Left forelimb (tissue), 1 donor: ENCODE data around the gene PNPLA7.
"Not testable (repeated sequence)": the region's sequence is repeated elsewhere in the genome, so short reads cannot be mapped to it uniquely, and the experiment has no call there.

Source experiments
- DNase-seq: peaks from one replicate; pipeline ENCODE4 v3.0.0-alpha.2; 2018; ENCODE audit warnings: low spot score

The PNPLA7 gene

DNA sequence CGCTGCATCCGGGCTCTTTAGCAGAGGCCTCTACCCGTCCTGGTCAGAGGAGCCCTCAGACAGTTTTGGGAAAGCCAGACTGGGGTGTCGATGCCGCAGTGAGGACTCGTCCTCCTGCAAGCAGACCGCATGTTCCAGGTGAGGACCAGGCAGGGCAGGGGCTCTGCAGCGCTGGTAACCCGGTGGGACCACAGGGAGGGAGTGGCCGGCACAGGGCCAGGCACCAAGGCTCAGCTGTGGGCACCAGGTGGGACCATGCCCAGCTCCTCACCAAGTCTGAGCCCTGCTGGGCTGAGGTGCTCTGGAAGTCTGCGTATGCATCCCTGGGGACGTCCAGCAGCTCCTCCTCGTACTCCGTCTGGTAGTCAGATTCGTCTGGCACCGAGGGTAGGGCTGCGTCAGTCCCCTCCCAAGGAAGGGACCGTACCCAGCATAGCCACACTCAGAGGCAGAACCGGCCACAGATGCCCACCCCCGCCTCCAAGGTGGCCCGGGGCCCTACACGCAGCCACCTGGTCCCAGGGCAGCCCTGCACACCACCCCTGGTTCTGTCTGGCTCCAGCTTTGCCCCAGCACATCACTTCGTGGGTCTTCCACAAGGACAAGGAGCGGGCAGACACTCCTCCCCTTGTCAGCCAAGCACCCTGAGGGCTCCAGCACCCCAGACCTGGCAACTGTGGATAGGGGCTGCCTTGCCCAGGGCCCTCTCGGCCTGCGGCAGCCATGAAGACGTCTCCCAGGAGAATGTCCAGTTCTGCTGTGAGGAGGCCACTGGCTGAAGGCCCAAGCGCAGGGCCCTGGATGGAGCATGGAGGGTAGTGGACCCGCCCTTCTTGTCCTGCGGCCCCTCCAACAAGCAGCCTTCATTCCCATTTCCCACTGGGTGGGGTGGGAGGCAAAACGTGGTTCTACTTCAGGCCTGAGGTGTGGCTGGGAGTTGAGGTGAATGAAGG is 89.6 kb downstream of the PNPLA7 start:
- no peak for DNase-seq

DNA sequence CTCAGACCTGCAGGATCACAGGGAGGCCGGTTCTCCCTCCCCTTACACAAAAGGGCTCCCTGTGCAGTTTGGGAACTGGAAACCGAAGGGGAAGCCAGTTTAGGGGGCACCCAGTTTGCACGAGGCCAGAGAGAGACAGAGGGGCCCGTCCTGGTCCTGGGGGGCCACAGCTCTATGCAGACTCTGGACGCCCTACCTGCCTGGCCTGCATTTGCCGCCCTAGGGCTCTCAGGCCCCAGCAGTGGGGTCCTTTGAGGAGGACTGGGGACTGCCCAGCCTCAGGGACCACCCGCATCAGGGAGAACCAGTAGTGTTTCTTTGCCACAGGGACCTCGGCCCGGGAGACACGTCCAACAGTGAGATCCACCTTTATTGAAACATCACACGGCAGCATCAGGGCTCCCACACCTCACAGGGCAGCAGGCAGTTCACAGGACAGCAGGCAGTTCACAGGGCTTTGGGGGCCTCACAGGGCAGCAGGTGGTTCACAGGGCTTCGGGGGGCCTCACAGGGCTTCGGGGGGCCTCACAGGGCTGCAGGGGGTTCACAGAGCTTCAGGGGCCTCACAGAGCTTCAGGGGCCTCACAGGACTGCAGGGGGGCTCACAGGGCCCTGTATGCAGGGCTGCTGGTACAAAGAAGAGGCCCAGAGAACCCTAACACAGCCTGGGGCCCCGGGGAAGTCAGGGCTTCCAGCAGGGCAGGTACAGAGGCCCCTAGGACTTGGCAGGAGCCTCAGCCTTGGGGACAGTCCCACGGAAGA is 90.4 kb downstream of the PNPLA7 start:
- no peak for DNase-seq

DNA sequence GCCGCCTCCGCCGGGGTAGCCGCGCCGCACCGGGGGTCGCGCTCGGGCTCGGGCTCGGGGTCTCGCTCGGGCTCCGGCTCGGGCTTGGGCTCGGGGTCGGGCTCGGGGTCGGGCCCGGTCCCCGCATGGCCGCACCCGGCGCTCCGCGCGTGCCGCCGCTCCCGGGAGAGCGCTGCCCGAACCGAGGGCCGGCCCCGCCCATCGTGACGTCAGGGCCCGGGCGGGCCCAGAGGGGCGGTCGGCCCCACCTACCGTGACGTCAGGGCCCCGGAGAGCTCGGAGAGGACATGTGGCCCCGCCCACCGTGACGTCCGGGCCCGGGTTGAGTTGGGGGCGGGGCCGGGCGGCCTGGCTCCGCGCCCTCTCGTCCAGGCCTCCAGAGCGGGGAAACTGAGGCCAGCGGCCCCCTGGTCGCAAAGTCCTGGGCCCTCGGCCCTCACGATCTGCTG is 91.0 kb downstream of the PNPLA7 start, which contains the start of gene NSMF:
Gene NSMF, minus strand, starts transcription at position 183 of the 449 bp plus-strand sequence. CDS start 232 bp downstream, outside the sequence.
- DNase-seq, result peak; percentile 96

DNA sequence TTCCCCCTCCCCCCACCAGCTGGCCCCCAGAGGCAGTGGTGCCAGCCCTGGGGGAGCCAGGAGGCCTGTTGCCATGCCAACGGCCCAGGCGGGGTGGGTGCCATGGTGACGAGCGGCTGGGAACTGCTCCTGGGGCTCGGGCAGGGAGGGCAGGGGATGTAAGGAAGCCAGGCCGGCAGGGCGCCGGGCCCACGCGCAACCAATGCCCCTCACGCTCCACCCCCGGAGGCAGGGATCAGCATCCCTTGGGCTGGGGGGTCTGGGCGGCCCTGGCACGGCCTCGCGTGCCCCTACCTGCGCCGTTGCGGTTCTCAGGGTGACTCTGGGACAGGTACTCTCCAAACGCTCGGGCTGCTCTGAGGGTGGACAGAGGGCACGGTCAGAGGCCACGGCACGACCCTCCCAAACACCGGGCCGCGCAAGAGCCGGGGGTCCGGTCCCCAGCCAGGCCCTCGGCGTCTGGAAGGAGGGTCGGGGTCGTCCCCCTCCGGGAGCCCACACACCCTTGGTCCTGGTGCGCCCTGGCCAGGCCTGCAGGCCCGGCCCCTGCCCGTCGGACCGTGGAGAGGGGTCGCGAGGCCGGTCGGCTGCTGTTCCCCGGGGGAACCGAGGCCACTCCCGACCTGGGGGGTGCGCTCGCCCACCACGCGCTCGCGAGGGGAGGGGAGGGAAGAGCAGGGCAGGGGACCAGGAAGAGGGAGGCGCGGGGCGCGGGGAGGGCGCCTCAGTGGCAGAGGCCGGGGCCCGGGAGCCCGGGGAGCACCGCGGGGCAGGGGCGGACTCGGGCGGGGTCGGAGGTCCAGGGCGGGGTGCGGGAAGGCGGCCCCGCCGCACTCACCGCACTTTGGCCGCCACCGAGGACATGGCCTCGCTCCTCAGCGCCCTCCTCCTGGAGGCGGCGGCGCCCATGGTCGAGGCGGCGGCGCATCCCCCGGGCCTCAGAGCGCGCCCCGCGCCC is 91.7 kb downstream of the PNPLA7 start:
- no peak for DNase-seq

DNA sequence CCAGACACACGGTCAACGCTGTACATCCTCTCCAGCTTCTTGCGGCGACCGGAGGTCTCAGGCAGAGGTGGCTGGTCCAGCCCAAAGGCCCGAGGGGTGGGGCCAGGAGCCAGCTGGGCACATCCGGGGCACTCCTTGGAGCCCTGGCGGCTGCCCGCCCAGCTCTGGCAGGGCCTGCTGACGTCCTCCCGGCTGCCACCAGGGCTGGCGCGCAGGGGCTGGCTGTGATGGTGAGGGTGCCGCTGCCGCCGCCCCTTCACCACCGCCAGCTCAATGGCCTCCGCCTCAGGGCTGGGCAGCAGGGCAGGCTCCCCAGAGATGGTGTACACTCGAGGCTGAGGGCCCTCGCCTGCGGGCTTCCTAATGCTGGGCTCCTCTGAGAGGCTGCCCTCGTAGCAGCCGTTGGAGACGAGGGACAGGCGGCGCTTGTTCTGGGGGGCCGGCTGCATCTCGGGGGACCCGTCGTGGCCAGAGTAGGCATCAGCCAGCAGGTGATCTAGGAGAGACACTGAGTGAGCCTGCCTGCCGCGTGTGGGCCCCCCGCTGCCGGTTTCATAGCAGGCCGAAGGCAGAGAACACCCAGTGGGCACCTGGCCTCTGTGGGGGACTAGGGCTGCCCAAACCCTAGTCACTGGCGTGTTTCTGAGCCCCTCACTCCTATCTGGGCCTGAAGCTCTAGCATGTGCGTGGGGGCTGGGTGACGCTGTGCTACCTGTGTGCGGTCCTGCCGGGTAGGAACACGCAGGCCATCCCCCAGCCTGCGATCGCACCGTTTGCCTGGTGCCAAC is 92.6 kb downstream of the PNPLA7 start:
- DNase-seq, result no peak

DNA sequence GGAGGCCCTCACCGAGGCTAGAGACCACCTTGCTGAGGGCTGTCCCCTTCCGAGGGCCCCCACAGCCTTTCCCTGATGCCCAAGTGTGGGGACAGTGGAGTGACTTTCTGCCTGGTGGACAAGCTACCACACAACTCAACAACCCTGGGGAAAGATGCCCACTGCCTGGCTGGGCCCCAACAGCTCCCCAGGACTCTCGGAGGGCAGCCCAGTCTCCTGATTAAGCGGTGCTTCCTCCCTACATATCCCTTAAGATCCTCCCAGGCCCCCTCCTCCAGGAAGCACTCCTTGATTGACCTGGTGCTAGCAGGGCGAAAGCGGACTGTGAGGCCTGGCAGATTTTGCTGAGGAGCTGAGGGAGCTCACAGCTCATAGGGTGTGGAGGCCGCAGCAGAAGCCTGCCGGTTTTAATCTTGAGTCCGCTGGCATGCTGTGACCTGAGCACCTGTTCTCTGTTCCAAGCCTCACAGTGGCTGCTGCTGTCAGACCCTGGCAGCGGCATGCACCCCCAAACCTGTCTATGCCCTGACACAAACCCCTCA is 93.3 kb downstream of the PNPLA7 start:
- DNase-seq, result no peak

DNA sequence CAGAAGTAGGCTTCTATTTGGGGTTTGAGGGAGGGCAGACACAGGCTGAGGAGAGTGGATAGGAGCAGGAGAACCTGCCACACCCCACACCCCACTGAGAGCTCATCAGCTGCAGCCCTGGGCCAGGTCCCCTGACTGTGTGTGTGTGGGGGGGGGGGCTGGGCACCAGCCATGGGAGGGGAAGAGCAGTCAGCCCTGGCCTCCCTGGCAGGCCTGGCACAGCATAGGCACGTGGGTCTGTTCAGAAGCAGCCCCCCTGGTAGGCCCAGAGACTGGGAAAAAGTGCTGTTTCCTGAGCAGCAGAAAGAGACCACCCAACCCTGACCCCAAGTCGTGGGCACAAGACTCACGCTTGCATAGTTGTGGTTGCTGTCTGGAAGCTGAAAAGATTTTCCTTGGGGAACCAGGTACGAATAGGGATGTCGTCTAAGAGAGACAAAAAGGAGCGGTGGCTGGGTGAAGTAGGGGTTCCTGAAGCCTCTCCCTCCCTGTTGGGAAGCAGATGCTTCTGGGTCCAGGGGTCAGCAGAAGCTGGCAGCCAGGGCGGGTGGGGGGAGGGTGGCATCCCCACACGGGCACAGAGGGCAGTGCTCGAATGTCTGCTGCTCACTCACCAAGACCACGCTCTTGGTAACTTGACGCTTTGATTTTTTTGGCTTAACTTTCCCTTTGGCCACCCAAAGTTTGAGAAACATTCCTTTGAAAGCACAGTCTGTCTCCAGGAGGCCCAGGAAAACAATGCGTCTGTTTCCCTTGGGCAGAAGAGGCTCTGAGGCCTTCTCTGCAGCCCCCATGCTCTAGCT is 93.9 kb downstream of the PNPLA7 start:
- no peak for DNase-seq

DNA sequence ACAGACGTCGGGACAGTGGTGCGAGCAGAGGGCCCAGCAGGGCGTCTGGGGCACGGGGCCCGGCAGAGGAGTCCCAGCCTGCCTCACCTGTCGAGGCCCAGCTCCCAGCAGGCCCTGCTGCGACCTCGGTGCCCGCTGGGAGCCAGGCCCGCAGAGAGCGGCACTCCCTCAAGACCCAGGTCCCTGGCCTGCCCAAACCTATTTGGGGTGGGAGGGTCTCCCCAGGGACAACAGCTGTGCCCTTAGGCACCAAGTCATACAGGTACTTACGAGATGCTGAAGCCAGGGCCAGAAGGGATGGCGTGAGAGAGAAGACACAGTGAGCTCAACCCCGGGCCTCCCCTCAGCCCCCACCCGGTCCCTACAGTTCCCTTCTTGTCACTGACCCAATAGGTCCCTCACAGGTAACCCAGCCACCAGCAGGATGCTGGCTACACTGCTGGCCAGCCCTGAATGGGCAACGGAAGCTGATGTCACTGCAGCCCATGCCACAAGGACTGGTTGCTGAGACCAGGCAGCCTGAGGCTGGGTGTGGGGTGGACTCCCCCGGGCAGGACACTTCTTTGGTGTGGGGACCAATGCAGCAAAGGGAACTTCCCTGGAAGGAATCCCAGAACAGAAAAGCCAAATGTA is 94.7 kb downstream of the PNPLA7 start:
- no peak for DNase-seq

DNA sequence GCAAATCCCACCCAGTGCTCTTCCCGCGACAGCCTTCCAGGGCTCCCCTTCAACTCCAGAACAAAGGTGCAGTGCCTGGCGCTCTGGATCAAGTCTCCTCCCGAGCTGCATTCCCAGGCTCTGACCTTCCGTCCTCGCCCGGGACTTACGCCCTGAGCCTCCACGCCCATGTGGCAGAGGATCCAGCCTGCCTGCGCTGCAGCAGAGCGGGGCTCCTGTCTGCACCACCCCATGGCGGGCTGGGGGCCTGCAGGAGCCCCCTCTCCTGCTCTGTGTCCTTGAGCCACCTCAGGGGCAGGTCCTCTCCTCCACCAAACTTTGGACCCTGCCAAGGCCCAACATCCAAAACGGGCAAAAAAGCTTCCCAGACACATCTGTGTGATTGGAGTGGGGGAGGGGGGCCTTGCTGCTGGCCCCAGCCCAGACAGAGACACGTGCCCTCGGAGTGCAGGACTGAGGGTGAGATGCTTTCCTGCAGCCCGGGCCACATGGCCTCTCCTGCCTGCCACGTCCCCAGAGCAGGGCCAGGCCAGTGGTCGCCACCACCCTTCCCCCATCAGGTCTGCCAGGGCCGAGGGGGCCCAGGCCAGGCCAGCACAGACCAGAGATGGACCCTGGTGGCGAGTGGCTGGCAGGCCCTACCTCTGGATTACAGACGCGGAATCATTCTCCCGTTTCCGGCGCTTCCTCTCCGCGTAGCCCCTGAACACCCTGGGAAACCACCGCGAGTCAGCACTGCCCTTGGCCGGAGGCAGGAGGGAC is 95.4 kb downstream of the PNPLA7 start:
- no peak for DNase-seq

DNA sequence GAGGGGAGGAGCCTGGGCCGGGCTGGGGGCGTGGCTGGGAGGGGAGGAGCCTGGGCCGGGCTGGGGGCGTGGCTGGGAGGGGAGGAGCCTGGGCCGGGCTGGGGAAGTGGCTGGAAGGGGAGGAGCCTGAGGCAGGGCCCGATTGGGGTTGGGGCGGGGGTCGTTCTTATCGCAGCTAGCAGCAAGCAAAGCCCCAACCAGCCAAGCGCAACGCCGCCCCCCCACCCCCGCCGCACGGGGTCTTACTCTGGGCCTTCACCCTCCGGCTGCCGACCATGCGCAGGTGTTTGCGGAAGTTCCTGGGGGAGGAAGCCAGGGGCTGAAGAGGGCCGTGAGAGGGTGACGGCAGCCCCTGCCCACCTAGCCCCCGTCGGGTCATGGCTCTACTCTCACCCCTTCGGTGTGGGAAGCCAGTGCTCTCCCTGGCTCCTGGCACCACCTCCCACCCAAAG is 96.0 kb downstream of the PNPLA7 start:
- no peak for DNase-seq

DNA sequence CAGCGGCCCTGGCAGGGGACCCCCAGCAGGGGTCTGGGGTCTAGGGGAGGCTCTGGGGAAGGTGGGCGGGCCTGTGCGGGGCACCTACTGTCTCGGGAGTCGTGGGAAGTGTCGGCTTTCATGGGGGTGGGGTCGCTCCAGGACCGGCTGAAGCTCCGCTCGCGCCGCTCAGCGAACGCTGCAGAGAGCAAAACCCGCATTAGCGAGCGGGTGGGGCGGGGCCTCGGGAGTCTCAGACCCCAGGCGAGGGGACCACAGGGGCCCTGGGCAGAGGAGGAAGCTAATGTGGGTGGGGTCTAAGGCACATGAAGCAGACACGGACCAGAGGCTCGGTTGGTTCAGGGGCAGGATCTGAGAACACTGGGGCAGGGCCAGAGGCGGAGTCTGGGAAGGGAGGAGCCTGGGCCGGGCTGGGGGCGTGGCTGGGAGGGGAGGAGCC is 96.5 kb downstream of the PNPLA7 start:
- no peak for DNase-seq

DNA sequence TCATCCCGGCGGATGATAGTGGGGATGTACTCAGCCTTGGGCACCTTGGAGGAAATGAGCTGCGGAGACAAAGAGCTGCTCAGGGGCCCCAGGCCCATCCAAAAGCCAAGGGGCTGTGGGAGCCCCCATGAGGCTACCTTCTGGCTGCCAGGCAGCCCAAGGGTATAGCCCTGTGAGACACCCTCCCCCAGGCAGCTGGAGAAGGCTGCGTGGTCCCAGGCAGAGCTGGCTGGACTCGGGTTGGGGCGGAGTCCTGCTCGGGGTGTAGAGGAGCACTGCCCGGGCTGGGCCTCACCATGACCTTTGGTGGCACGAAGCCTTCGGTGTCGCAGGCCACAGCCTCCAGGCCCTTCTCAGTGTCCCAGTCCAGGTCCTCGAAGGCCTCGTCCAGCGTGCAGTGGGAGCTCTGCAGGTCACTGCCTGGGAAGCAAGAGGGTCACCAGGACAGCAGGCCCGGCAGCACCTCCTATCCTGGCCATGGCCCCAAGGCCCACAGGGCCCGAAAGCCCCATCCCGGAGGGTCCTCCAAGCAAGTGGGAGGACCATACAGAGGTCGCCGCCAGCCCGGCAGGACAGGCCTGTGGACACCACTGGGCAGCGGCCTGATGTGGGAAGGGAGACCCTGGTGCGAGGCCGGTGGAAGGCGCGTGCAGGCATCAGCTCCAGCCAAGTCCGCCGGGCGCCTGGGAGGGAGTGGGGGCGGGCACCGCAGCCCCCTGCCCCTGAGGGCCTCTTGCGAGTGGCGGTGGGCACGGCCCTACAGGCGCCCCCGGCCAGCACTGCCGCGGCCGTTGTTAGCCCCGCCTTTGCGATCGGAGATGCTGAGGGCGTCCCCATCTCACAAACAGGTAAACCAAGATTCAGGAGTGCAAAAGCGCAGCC is 97.2 kb downstream of the PNPLA7 start:
- no peak for DNase-seq

DNA sequence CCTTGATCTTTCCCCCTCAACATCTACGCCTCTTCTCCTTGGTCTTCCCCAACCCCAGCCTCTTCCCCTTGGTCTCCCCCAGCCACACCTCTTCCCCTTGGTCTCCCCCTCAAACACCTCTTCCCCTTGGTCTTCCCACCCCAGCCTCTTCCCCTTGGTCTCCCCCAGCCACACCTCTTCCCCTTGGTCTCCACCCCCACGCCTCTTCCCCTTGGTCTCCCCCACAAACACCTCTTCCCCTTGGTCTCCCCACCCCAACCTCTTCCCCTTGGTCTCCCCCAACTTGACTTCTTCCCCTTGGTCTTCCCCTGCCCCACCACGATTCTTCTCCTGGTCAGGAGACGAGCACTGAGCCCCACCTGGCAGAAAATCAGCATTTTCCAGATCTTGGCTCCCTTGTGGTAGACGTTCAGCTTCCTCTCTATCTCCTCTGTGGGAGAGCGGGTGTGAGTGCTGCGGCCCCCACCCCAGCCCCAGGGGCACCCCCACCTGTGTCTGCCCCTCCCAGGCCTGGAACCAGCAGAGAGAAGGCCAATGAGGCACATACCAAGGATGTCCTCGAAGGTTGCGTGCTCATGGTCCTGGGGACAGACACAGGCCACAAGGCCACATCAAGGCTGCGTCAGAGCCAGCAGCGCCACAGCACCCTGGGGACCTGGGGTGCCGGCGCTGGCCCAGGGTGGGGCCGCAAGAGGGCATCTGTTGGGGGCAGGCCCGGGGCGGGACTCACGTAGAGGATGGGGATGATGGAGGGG is 98.0 kb downstream of the PNPLA7 start:
- no peak for DNase-seq

DNA sequence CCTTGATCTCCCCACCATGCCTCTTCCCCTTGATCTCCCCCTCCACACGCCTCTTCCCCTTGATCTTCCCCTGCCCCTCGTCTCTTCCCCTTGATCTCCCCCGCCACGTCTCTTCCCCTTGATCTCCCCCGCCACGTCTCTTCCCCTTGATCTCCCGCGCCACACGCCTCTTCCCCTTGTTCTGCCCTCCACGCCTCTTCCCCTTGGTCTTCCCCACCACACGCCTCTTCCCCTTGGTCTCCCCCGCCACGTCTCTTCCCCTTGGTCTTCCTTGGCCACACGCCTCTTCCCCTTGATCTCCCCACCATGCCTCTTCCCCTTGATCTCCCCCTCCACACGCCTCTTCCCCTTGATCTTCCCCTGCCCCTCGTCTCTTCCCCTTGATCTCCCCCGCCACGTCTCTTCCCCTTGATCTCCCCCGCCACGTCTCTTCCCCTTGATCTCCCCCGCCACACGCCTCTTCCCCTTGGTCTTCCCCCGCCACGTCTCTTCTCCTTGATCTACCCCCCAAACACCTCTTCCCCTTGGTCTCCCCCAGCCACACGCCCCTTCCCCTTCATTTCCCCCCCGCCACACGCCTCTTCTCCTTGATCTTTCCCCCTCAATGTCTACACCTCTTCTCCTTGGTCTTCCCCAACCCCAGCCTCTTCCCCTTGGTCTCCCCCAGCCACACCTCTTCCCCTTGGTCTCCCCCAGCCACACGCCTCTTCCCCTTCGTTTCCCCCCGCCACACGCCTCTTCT is 98.8 kb downstream of the PNPLA7 start:
- DNase-seq, result not testable (repeated sequence)

DNA sequence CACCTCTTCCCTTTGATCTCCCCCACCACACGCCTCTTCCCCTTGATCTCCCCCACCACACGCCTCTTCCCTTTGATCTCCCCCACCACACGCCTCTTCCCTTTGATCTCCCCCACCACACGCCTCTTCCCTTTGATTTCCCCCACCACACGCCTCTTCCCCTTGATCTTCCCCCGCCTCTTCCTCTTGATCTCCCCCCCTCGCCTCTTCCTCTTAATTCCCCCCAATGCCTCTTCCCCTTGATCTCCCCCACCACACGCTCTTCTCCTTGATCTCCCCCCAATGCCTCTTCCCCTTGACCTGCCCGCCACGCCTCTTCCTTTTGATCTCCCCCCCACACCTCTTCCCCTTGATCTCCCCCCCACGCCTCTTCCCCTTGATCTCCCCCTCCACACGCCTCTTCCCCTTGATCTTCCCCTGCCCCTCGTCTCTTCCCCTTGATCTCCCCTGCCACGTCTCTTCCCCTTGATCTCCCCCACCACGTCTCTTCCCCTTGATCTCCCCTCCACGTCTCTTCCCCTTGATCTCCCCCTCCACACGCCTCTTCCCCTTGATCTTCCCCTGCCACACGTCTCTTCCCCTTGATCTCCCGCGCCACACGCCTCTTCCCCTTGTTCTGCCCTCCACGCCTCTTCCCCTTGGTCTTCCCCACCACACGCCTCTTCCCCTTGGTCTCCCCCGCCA is 99.5 kb downstream of the PNPLA7 start:
- DNase-seq, result not testable (repeated sequence)
